GM21723 (cell line): Measurements from ENCODE around the gene RICTOR.

Experiments
- ATAC-seq: cut with Tn5 transposase; IDR thresholded peaks from one replicate; pipeline ENCODE4 v1.9.1; 2021; ENCODE audit warnings: mild to moderate bottlenecking, moderate library complexity; ENCODE audit not compliant: unreplicated experiment

Gene RICTOR

DNA sequence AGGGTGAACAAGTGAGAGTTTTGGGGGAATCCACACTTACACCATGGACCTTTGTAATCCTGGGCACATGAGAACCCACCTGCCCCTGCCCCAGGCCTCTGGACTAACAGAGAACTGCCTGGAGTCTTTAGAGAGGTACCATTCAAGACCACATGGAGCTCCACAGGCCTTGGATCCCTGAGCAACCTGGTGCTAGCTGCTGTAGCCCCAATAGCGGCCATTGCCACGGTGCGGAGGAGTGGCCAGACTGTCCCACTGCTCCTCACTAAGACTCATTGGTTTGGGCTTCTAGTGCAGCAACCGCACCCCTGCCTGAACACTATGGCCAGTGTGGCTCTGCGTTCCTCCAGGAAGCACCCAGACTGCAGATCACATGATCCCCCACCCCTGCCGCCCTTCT lies 182.6 kb downstream of the RICTOR start:
- no peak for ATAC-seq

DNA sequence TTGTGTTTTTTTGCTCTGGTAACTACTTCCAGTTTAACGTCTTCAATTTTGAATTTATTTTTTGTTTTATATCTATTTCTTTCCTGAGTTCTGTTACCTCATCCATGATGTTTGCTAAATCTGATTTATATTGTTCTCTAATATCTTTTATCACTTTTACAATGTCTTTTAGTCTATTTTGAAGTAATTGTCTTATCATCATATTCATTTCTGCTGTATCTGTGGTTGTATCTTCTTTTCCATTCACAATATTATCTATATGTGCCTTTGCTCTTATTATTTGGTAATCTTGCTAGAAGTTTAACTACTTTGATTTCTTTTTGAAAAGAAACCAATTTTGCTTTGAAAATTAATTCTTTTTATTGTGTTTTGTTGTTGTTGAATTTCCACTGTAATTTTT lies 184.8 kb downstream of the RICTOR start:
- no peak for ATAC-seq

DNA sequence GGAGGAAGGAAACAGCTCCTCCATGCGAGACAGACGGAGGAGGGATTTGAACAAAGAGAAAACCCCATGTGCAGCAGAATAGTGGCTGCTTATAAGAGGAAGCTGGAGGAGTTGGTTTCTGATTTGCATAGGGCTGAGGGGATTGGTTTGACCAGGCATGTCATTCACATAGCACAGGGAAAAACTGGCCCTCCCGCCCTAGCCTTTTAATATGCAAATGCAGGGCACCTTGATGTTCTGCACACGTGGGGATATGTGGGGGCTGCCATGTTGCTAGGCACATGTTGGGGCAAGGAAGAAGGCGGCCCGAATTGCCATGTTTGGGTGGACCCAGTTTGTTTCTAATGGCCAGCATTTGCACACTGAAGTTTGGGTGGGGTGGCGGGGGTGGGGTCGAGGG lies 186.2 kb downstream of the RICTOR start:
- no peak for ATAC-seq
